Nasal cavity respiratory epithelium epithelial cell of viscerocranial mucosa (primary cell): Measurements from ENCODE around the gene C17orf58. TPM values are rescaled to one million over a fixed set of nuclear protein-coding genes. Genes with fewer than 3 reads are reported as not detected.

Source experiments
- total RNA-seq: library from RNA; depleted of rRNA; stranded (reverse); fragments of >200 nt; gene quantifications from 2 replicates; pipeline ENCODE4 v1.2.3, GENCODE V29; 2014

C17orf58 gene
- total RNA-seq: 10.3 and 12.6 TPM in 2 replicates

GRCh38 chr17:67996301-67997171 is at the start of gene C17orf58:
Gene C17orf58, minus strand, starts transcription at chr17:67996469. Its CDS starts 271 bp downstream, at chr17:67996198.

GRCh38 chr17:68035523-68036303 is 39.4 kb upstream of the C17orf58 start, which contains the start of gene KPNA2:
Gene KPNA2, plus strand, starts transcription at chr17:68035735. Its CDS starts 1,398 bp downstream, at chr17:68037133.

Other genes with a start within 250 kb of the C17orf58 start
- gene BPTF, start 171.0 kb downstream of the C17orf58 start, total RNA-seq: 23.6 and 68.2 TPM in 2 replicates
- gene KPNA2, start 39.3 kb upstream of the C17orf58 start, total RNA-seq: 22.6 and 40.5 TPM in 2 replicates